ENCODE measurements around the gene MFRP. TPM values are rescaled to one million over a fixed set of nuclear protein-coding genes. Genes with fewer than 3 reads are reported as not detected.

MFRP gene
- total RNA-seq, 1 experiment from 2014 or later: not detected

DNA sequence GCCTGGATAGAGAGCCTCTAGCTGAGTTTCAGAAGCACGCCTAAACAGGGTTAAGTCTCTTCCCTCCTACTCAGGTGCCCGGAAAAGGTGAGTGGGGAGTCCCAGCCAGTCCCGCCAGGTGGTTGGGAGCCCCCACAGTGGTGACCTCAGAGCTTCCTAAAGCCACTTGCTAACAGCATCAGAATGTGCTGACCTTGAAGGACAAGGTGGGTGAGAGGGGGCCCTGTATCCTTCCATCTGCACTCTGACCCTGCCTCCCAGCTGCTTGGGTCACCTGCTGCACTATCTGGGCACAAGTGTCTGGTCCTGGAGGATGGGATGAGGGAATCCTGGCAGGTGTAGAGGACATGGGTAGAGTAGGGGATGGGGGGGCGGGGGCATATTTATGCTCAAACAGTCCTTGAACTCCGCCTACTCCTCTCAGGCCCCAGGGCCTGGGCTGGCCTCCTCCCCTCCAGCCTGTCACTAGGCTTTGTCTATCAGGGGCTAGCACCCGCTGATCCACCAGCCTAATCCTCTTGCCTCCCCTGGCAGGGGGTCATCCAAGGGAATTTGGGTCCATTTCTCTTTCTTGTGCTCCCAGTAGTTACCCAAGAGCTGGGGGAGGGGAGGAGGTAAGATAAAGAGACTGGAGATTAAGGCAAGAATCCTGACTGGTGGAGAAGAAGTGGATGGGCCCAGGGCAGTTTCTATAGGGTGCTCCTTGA lies 31.6 kb upstream of the MFRP start:
- in situ Hi-C loops (cut with HindIII; ENCODE audit: low pct_unique_long_range_greater_than_20kb, low sequenced_read_pairs): no loop called here
- BruUV-seq (replicated peaks): no TSS peak

DNA sequence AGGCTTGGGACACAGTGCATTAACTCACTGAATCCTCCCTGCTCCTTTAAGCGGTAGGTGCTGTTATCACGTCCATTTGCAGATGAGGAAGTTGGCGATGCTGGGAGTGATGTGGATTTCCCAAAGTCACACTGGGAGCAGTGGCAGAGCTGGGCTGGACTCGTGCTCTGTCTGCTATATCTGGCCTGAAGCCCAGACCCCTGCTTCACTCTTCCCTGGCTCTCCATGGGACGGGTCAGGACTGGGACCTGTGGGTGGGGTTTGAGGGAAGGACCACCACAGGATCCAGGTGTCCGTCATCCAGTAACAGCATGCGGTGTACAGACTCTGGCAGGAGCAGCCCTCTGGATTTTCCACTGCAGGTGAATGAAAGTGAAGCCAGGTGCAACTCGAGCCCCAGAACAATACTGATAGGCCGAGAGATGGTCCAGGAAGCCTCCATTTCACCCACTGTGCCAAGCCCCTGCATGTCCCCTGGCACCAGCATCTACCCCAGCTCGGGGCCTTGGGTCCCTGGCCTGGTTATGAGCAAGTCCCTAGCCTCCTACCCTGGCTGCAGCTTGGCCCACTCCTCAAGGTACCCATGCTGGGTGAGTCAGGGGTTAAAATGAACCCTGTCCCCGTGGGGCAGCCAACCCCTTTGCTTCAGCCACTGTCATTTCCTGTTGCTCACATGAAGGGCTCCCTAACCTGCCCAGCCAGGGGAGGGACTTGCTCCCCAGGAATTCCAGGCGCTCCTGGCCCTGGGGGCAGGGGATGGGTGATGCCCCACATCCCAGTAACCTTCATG lies 30.8 kb upstream of the MFRP start:
- no peak overlapping the region for H3K27ac ChIP-seq (ENCODE audit: low read length)
- H3K27me3 ChIP-seq (ENCODE audit: control insufficient read depth, insufficient read depth, low read length): no peaks in the 10 kb centered on the region
- CTCF ChIA-PET: interaction anchor here (0.7 kb wide), 2 partner anchors 97 to 323 kb away, joined by 3 read pairs; no protein-coding TSS in a partner anchor
- POLR2A ChIA-PET: no interaction called here
- BruUV-seq (replicated peaks): no TSS peak
- H3K4me3 ChIP-seq (ENCODE audit: low read depth in 2 of 2, low read length in 2 of 2): no peak overlapping the region
- peaks cover 15% of the 10 kb centered on the region for H3K4me1 ChIP-seq (ENCODE audit: control insufficient read depth, insufficient read depth, low read length)
- DNase-seq (ENCODE audit: low read depth, low spot score) (no peak), ATAC-seq (no peak)
- in situ Hi-C loops (cut with HindIII; ENCODE audit: low pct_unique_long_range_greater_than_20kb, low sequenced_read_pairs) (no loop called here), intact Hi-C loops (cut with micrococcal nuclease; ENCODE audit: unreplicated experiment) (no loop called here)
- TF ChIP-seq, protein P1, sequence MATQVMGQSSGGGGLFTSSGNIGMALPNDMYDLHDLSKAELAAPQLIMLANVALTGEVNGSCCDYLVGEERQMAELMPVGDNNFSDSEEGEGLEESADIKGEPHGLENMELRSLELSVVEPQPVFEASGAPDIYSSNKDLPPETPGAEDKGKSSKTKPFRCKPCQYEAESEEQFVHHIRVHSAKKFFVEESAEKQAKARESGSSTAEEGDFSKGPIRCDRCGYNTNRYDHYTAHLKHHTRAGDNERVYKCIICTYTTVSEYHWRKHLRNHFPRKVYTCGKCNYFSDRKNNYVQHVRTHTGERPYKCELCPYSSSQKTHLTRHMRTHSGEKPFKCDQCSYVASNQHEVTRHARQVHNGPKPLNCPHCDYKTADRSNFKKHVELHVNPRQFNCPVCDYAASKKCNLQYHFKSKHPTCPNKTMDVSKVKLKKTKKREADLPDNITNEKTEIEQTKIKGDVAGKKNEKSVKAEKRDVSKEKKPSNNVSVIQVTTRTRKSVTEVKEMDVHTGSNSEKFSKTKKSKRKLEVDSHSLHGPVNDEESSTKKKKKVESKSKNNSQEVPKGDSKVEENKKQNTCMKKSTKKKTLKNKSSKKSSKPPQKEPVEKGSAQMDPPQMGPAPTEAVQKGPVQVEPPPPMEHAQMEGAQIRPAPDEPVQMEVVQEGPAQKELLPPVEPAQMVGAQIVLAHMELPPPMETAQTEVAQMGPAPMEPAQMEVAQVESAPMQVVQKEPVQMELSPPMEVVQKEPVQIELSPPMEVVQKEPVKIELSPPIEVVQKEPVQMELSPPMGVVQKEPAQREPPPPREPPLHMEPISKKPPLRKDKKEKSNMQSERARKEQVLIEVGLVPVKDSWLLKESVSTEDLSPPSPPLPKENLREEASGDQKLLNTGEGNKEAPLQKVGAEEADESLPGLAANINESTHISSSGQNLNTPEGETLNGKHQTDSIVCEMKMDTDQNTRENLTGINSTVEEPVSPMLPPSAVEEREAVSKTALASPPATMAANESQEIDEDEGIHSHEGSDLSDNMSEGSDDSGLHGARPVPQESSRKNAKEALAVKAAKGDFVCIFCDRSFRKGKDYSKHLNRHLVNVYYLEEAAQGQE (IDR thresholded peaks at IDR 0.05; ENCODE audit: insufficient read depth in 1 of 2, low read depth in 2 of 2, low read length in 1 of 2): no peak
- TF ChIP-seq POLR2AphosphoS5 (IDR thresholded peaks at IDR 0.05; ENCODE audit: low read depth, low read length) (no peak), SIN3A (IDR thresholded peaks at IDR 0.05; ENCODE audit: borderline replicate concordance, insufficient read depth, low read depth, low read length) (no peak), TCF7L2 (IDR thresholded peaks at IDR 0.05; ENCODE audit: low read depth, low read length) (no peak)
- TF ChIP-seq, protein P2, sequence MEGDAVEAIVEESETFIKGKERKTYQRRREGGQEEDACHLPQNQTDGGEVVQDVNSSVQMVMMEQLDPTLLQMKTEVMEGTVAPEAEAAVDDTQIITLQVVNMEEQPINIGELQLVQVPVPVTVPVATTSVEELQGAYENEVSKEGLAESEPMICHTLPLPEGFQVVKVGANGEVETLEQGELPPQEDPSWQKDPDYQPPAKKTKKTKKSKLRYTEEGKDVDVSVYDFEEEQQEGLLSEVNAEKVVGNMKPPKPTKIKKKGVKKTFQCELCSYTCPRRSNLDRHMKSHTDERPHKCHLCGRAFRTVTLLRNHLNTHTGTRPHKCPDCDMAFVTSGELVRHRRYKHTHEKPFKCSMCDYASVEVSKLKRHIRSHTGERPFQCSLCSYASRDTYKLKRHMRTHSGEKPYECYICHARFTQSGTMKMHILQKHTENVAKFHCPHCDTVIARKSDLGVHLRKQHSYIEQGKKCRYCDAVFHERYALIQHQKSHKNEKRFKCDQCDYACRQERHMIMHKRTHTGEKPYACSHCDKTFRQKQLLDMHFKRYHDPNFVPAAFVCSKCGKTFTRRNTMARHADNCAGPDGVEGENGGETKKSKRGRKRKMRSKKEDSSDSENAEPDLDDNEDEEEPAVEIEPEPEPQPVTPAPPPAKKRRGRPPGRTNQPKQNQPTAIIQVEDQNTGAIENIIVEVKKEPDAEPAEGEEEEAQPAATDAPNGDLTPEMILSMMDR (IDR thresholded peaks at IDR 0.05): no peak
- H3K36me3 ChIP-seq (ENCODE audit: control insufficient read depth, insufficient read depth, low read length): no peaks in the 10 kb centered on the region
- H3K9me3 ChIP-seq (ENCODE audit: control insufficient read depth, insufficient read depth, low read depth, low read length): no peaks in the 10 kb centered on the region

More for the DNA sequence above, 31.6 kb upstream of the MFRP start:
- Histone ChIP-seq H3K27ac (ENCODE audit: low read length) (no peak overlapping the region), H3K36me3 (ENCODE audit: control insufficient read depth, insufficient read depth, low read length) (no peaks in the 10 kb centered on the region), H3K9me3 (ENCODE audit: control insufficient read depth, insufficient read depth, low read depth, low read length) (no peaks in the 10 kb centered on the region), H3K27me3 (ENCODE audit: control insufficient read depth, insufficient read depth, low read length) (no peaks in the 10 kb centered on the region), H3K4me1 (ENCODE audit: control insufficient read depth, insufficient read depth, low read length) (peaks cover 17% of the 10 kb centered on the region), H3K4me3 (ENCODE audit: low read depth in 2 of 2, low read length in 2 of 2) (no peak overlapping the region)
- no peak for DNase-seq (ENCODE audit: low read depth, low spot score)
- ChIA-PET POLR2A (no interaction called here), CTCF (interaction anchor here (0.6 kb wide), 1 partner anchor 40 kb away, joined by 10 read pairs; no protein-coding TSS in a partner anchor)
- intact Hi-C loops (cut with micrococcal nuclease; ENCODE audit: unreplicated experiment): no loop called here
- no peak for ATAC-seq
- TF ChIP-seq, protein P1 (IDR thresholded peaks at IDR 0.05; ENCODE audit: insufficient read depth in 1 of 2, low read depth in 2 of 2, low read length in 1 of 2): no peak
- TF ChIP-seq POLR2AphosphoS5 (IDR thresholded peaks at IDR 0.05; ENCODE audit: low read depth, low read length) (no peak), SIN3A (IDR thresholded peaks at IDR 0.05; ENCODE audit: borderline replicate concordance, insufficient read depth, low read depth, low read length) (no peak), TCF7L2 (IDR thresholded peaks at IDR 0.05; ENCODE audit: low read depth, low read length) (no peak)
- TF ChIP-seq, protein P2 (IDR thresholded peaks at IDR 0.05): no peak
